ENCODE measurements around the gene HHATL.

- no peak for TF ChIP-seq EZH2 (IDR thresholded peaks at IDR 0.05)
- TF ChIP-seq POLR2AphosphoS5 (IDR thresholded peaks at IDR 0.05; ENCODE audit: borderline replicate concordance, low read depth, low read length) = no peak
- TF ChIP-seq FOXP2 (optimal IDR thresholded peaks at IDR 0.05; ENCODE audit: control extremely low read depth, extremely low read length, insufficient read depth) = no peak
These were observed 11.7 kb upstream of the HHATL start for GRCh38 chr3:42714171-42714852.
